Activated gamma-delta T cell treated with anti-CD3 and anti-CD28 coated beads, Interleukin-2, amount 50 U/mL, for 16 hours (primary cell): Measurements from ENCODE around the gene DCLK2.

ENCODE experiments used
- DNase-seq: peaks from one replicate; pipeline ENCODE4 v3.0.0-alpha.2; 2020; ENCODE audit warnings: low read depth

DCLK2 gene

DNA sequence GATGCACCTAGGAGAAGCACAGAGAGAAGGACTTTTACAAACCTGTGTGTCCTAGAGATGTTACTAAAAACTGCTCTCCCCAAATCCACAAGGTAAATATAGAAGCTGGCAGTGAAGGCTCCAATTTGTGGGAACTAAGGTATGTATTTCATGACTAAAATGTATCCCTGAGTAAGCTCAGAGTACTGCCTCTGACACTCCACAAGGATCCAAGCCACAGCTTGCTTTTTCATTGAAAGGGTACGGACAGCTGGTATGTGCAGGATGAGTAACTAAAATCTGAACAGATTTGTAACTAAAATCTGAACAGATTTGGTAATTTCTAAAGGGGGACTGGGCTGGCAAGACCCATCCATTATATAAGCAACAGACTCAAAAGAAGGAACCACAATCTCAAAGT lies 187.6 kb downstream of the DCLK2 start:
- DNase-seq: no peak

DNA sequence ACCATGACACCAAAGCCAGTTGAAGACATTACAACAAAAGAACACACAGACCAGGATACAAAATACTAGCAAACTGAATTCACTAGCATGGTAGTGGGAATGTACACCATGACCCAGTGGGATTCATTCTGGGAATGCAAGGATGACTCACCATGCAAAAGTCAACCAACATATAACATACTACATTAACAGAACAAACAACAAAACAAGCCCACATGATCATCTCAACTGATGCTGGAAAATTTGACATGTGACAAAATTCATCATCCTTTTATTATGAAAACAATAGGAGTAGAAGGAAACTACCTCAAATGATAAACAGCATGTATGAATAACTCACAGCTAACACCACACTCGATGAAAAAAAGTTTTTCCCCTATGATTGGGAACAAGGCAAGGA lies 190.2 kb downstream of the DCLK2 start:
- no peak for DNase-seq

DNA sequence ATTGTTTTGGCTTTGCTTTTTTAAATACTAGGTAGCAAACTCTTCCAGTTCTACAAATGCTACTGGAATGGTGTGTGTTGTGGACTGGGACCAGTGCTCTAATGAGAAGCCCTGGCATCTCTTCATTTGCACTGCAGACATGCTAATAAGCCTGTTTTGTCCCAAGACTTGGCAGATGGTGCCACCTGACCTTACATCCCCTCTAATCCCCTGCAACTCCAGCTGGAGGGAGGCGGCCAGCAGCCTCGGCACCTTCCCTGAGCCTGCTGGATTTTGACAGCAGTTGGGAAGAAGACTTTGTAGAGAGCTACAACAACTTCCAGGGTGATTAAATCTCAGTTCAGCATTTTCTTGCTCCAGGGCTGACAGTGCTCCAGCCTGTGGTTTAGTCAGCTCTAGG lies 200.0 kb downstream of the DCLK2 start:
- DNase-seq: no peak

DNA sequence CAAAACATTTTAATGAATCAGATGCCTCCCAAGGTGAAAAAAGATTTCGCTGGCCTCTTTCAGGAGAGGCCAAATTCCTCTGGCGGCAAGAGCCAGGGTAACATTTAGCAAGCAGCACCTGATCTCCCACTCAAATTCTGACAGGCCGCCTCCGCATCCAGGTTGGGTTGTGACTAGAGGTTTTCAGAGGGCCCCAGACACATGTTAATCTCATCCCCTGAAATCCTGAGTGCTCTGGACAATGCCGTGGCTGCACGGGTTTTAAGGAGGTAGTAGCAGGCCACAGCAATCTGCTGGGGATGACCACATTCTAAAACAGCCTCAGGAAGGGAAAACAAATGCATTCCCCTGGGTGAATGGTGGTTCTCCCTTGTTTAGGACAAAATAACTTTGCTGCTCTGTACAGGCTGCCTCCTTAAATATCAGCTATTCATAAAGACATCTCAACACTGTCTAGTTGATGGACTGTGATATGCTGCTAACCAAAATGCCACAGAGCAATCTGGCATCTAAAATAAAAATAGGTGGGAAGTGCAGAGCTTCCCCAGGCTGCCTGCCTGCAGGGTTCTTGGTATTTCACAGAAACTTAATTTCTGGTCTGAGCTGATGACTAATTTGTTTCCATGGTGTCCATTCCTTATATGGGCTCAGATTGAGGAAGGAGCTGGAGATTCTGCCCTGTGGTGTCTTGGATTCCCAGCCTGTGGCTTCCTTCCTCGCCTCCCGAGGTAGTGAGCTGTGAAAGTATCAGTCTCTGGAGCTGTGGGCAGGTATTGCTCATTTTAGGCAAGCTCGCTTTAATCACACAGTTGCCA lies 202.0 kb downstream of the DCLK2 start:
- no peak for DNase-seq

DNA sequence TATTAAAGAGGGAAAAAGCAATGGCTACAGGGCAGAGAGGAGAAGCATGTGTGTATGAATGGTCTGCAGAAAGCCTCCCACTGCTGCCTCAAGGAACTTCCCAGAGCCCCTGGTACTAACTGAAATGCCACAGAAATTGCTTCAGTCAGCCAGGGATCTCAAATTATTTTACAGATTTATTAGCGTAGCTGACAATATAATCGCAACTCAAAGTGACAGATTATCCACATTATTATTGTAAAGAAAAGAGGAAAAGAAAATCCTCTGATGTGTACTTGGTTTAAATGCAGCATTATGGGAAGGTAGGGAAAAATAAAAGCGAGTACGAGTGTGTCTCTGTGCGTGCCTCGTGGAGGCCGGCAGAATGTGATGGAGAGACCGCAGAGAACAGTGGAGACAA lies 202.7 kb downstream of the DCLK2 start:
- no peak for DNase-seq

DNA sequence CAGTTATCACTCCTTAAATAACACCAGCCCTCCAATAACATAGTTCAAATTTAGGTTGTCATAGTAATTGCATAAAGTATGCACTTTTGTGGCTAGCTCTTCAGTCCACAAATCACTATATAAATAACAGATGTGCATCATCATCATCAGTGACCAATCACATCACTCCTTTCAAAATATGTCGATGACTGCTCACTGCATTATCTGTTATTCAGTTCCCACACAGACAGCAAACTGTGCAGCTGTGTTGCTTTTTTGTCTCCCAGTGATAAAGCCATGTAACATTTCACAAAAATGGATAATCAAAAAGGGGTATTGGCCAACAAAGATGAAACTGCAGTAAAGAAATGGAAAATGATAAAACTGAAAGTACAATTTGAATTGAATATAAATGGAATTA lies 205.4 kb downstream of the DCLK2 start:
- no peak for DNase-seq

DNA sequence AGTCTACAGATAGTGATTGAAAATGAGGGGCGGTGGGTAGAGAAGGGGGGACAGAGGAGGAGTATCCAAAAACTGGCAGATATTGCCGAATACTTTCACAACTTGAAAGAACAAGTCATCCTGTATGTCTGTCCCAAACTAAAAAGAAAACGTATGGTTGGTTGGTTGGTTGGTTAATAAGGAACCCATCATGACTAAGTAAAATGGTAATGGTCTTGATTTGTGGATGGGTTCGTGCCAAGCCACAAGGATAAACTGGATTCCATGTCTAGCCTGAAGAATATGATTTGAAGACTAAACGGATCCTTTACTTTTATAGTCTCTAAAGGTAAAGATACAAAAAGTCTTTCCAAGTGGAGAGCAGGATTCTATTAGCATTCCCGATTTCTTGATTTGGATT lies 208.4 kb downstream of the DCLK2 start:
- no peak for DNase-seq

DNA sequence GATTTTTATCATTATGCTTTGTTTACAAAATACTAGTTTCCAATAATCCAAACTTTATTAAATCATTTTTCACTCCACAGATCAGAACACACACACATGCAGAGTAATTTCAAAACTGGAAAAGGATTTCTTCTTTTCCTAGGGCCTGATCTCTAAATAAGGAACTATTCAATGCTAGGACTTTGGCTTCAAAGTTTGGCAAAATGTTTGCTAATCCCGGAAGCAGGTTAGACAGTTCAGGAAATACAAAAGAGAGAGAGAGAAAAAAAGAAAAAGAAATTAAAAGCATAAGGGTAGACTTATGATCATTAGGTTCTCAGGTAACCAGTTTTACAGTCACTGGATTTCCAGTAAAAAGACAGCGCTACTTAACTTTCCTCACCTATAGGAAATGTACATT lies 211.0 kb downstream of the DCLK2 start:
- no peak for DNase-seq

DNA sequence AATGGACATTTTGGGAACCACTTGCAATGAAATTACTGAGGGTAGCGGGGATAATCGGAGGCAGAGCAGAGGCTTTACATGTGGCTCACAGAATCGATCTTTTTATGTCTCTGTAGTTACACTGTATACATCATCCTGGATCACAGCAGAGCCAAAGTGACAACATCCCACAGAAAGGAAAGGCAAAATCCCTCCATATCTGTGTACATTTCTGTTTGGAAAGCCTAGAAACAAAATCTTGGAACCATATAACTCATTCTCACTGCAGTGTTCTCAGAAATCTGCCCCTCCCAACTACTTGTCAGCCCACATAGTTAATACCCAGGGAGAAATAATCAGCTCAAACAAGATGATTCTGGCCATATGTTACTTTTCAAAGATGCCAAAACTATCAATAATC lies 211.6 kb downstream of the DCLK2 start:
- DNase-seq: no peak

DNA sequence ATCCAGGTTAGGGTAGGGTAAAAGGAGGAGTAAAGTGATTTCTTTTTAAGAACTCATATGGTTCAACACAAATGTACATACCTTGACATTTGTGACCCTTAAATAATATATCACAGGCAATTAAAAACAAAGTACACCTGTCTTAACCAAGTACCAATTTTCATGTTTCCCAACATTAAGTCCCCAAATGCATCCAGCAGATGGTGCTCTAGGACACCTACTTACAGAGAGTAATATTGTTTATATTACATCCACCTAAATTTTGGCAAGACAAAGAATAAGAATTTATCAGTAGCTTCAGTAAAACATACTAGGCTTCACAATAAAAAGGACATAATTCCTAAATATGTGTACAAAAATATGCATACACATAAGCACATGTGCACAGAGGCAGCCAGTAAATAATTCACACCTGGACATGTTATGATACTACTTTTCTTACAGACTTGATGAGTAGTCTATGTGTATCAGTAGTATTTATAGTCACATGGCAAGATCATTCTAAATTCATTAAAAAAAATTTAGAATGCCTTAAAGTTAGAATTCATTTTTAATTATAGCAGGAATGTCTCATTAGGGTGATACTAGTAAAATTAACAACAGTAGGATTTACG lies 219.7 kb downstream of the DCLK2 start:
- DNase-seq: no peak

DNA sequence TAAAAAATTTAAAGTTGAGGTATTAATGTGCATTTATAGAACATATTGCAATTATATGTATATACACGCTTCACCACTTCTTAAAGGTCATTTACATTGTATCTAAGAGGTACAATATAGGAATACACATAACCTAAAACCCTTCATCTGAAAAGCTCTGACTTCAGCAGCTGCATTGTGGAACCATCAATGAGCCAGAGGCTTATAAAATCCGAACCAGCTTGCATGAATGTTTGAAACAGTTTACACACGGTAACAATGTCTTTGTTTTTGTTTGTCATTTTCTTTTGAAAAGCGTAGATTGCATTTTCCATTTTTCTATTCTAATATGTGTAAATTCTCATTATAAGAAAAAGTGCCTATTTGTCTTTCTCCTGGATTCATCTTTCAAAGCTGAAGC lies 221.6 kb downstream of the DCLK2 start:
- DNase-seq: no peak

DNA sequence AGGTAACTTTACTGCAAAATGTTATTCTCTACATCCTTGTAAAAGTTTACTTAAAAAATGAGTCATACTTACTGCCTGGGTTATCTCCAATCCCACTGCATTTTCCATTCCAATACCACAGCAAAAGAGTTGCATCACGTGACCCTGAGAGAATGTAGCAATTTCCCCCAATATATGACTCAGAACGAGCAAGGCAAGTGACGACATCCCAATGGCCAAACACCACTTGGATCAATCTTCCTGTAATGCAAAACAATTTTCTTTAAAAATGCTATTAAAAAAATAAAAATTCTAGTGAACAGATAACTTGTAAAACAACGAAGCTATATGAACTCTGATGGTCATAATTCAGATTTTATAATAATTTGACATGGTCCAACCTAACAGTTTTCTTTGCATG lies 224.3 kb downstream of the DCLK2 start:
- no peak for DNase-seq

DNA sequence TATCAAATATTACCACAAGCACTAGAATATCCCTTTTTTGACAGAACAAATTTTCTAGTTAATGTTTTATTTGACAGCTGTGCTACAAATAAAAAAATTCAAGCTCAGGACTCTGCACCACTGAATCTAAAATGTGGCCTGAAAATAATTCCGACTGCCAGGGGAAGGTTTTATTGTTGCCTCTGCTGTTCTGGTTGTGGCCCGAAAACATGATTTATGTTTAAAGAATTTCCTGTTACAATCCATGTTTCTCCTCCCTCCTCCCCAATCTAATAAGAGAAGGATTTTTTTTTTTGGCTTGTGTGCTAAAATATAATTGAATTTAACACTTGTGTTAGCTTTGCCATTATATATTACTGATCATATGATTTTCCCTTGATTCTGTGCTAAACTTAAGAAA lies 227.8 kb downstream of the DCLK2 start:
- no peak for DNase-seq

DNA sequence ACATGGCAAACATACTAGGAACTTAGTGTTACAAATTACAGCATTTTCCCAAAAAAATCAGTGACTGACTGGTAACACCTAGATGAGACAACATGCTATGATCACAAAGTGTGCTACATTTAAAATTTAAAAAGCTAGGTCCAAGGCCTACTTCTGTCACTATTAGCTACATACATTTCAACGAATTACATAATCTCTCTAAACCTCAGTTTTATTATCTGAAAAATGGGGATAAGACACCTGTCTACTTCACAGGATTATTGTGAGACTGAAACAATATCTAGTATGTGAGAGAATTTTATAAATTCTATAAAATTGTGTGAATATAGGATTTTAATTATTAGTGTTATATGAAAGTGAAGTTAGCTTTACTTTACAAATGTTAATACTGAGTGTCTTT lies 228.5 kb downstream of the DCLK2 start:
- DNase-seq: no peak
